Subcutaneous adipose tissue (tissue), 4 donors: ENCODE results near the gene LBR. TPM values are rescaled to one million over a fixed set of nuclear protein-coding genes. Genes with fewer than 3 reads are reported as not detected.

Experiments
- CTCF ChIP-seq: fragments of 450-650 bp; IDR thresholded peaks from one replicate; pipeline ENCODE4 v1.5.1; 2016; ENCODE audit warnings: low read depth, mild to moderate bottlenecking, control low read depth, antibody characterized with exemption, moderate library complexity
- total RNA-seq, 4 donors: library from RNA; depleted of rRNA; stranded (reverse); fragments of >200 nt; gene quantifications; one replicate each; pipeline ENCODE4 v1.1.0, GENCODE V29; 2016

LBR gene
- total RNA-seq, 4 donors from 2014 or later = 24.9 to 56.4 (median 46.2) TPM

GRCh38 chr1:225422031-225422605 lies 5.7 kb downstream of the LBR start:
- no peak for TF ChIP-seq CTCF

GRCh38 chr1:225418598-225418997 lies 9.2 kb downstream of the LBR start:
- TF ChIP-seq CTCF = no peak

GRCh38 chr1:225418059-225418458 lies 9.8 kb downstream of the LBR start:
- TF ChIP-seq CTCF = no peak

GRCh38 chr1:225415967-225416745 lies 11.7 kb downstream of the LBR start:
- no peak for TF ChIP-seq CTCF

- TF ChIP-seq CTCF = no peak
These were observed 12.5 kb downstream of the LBR start for GRCh38 chr1:225415307-225415706.

- no peak for TF ChIP-seq CTCF
These were observed 14.0 kb downstream of the LBR start for GRCh38 chr1:225413708-225414375.

- no peak for TF ChIP-seq CTCF
These were observed 15.0 kb downstream of the LBR start for GRCh38 chr1:225412803-225413351.
